ENCODE measurements around the gene CCDC88C.

GRCh38 chr14:91233936-91234790 lies 183.5 kb downstream of the CCDC88C start:
- TF ChIP-seq CTCF (IDR thresholded peaks at IDR 0.05) = no peak
- no peak for TF ChIP-seq REST (IDR thresholded peaks at IDR 0.05; ENCODE audit: insufficient read depth in 1 of 2, low read depth in 2 of 2, low read length in 1 of 2)
- TF ChIP-seq POLR2AphosphoS5 (IDR thresholded peaks at IDR 0.05; ENCODE audit: low read depth, low read length) = no peak
- no peak for TF ChIP-seq TCF7L2 (IDR thresholded peaks at IDR 0.05; ENCODE audit: low read depth, low read length)
